Esophagus muscularis mucosa (tissue), 4 donors: ENCODE results near the gene CHST7.

Experiments used
- EP300 ChIP-seq: sonication (generic); formaldehyde crosslinking; IDR thresholded peaks from one replicate; pipeline ENCODE4 v1.6.1; 2017; ENCODE audit warnings: antibody characterized with exemption
- POLR2A ChIP-seq: fragments of 450-650 bp; IDR thresholded peaks from one replicate; pipeline ENCODE4 v1.6.1; 2017; ENCODE audit warnings: antibody characterized with exemption, moderate library complexity, mild to moderate bottlenecking, low read depth
- POLR2AphosphoS5 ChIP-seq, 2 donors: sonication (generic); formaldehyde crosslinking; IDR thresholded peaks; one replicate each; pipeline ENCODE4 v1.6.1; 2017; ENCODE audit warnings: antibody characterized with exemption in 2 of 2
- TF ChIP-seq, protein P1 (sequence below), 3 experiments: fragments of 200-600 bp in 2 of 3; fragments of 450-650 bp in 1 of 3; sonication (generic) in 2 of 3; IDR thresholded peaks; one replicate each; pipeline ENCODE4 v1.5.1; 2017 to 2019; ENCODE audit warnings: antibody characterized with exemption in 3 of 3, mild to moderate bottlenecking in 2 of 3, moderate library complexity in 1 of 3

- TF ChIP-seq, protein P1, sequence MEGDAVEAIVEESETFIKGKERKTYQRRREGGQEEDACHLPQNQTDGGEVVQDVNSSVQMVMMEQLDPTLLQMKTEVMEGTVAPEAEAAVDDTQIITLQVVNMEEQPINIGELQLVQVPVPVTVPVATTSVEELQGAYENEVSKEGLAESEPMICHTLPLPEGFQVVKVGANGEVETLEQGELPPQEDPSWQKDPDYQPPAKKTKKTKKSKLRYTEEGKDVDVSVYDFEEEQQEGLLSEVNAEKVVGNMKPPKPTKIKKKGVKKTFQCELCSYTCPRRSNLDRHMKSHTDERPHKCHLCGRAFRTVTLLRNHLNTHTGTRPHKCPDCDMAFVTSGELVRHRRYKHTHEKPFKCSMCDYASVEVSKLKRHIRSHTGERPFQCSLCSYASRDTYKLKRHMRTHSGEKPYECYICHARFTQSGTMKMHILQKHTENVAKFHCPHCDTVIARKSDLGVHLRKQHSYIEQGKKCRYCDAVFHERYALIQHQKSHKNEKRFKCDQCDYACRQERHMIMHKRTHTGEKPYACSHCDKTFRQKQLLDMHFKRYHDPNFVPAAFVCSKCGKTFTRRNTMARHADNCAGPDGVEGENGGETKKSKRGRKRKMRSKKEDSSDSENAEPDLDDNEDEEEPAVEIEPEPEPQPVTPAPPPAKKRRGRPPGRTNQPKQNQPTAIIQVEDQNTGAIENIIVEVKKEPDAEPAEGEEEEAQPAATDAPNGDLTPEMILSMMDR (IDR thresholded peaks at IDR 0.05) = no peak
- TF ChIP-seq POLR2AphosphoS5 (IDR thresholded peaks at IDR 0.05) (no peak), POLR2A (no peak), EP300 (no peak)
Measured at GRCh38 chrX:46584736-46585135, 11.2 kb downstream of the CHST7 start.
